Transverse colon (tissue), 4 donors: ENCODE results near the gene IL17B. TPM values are rescaled to one million over a fixed set of nuclear protein-coding genes. Genes with fewer than 3 reads are reported as not detected.

Experiments used
- DNase-seq: peaks from one replicate; pipeline ENCODE4 v3.0.0-alpha.2; 2019
- H3K27ac ChIP-seq, 4 donors: fragments of 200-600 bp; sonication (generic); 2 replicates each; pipeline ENCODE4 v1.5.1; 2016 to 2018; ENCODE audit warnings: inconsistent platforms in 4 of 4
- H3K27me3 ChIP-seq: fragments of 200-600 bp; sonication (generic); 2 replicates; pipeline ENCODE4 v1.5.1; 2017; ENCODE audit warnings: inconsistent platforms
- H3K36me3 ChIP-seq, 4 donors: fragments of 200-600 bp; sonication (generic); 2 replicates each; pipeline ENCODE4 v1.5.1; 2017 to 2019; ENCODE audit warnings: inconsistent platforms in 4 of 4
- H3K4me1 ChIP-seq, 4 donors: fragments of 200-600 bp; sonication (generic); 2 replicates each; pipeline ENCODE4 v1.5.1; 2017 to 2020; ENCODE audit warnings: inconsistent platforms in 4 of 4
- H3K4me3 ChIP-seq, 4 donors: fragments of 200-600 bp; sonication (generic); 1 replicate in 1 of 4; 2 replicates in 3 of 4; pipeline versions ENCODE4 v1.5.1 to v1.6.1; 2017 to 2019; ENCODE audit warnings: inconsistent platforms in 4 of 4
- H3K9me3 ChIP-seq, 2 donors: fragments of 200-600 bp; sonication (generic); 2 replicates each; pipeline ENCODE4 v1.5.1; 2017 to 2019; ENCODE audit warnings: inconsistent platforms in 2 of 2
- CTCF ChIP-seq, 5 experiments: fragments of 200-600 bp in 3 of 5; fragments of 450-650 bp in 2 of 5; sonication (generic) in 3 of 5; IDR thresholded peaks; 1 replicate in 2 of 5; 2 replicates in 3 of 5; pipeline ENCODE4 v1.5.1; 2016 to 2017; ENCODE audit warnings: antibody characterized with exemption in 5 of 5, inconsistent platforms in 3 of 5, mild to moderate bottlenecking in 2 of 5, moderate library complexity in 1 of 5
- EP300 ChIP-seq: sonication (generic); formaldehyde crosslinking; IDR thresholded peaks from one replicate; pipeline ENCODE4 v1.6.1; 2017; ENCODE audit warnings: antibody characterized with exemption, low read depth
- POLR2A ChIP-seq: fragments of 450-650 bp; IDR thresholded peaks from one replicate; pipeline ENCODE4 v1.6.1; 2016; ENCODE audit warnings: antibody characterized with exemption, mild to moderate bottlenecking, moderate library complexity
- POLR2AphosphoS5 ChIP-seq, 3 donors: sonication (generic); formaldehyde crosslinking; IDR thresholded peaks; one replicate each; pipeline ENCODE4 v1.6.1; 2016; ENCODE audit warnings: antibody characterized with exemption in 3 of 3
- WGBS, 2 donors: methylation state at CpG; one replicate each; pipeline ENCODE4 v1.1.5; 2018; ENCODE audit warnings: low coverage in 1 of 2; 5-methylcytosine and 5-hydroxymethylcytosine counted together
- in situ Hi-C, 4 donors: fragments of 200-750 bp; cut with MboI; loops; one replicate each; pipeline versions ENCODE4 v1.15.0 to v1.15.1; 2017; ENCODE audit warnings: low sequenced_read_pairs in 3 of 4, low pct_ligation_motif_present in 1 of 4, low pct_unique_long_range_greater_than_20kb in 1 of 4
- intact Hi-C: fragments of 100-400 bp; cut with DNase I; formaldehyde crosslinking; loops from one replicate; pipeline ENCODE4 v1.15.1; 2023; ENCODE audit warnings: low total_unique reads
- total RNA-seq, 4 donors: library from RNA; depleted of rRNA; stranded (reverse); fragments of >200 nt; gene quantifications; one replicate each; pipeline ENCODE4 v1.1.0, GENCODE V29; 2016

Gene IL17B
- total RNA-seq, 4 donors from 2014 or later: not detected

GRCh38 chr5:149333711-149334443 lies 45.2 kb downstream of the IL17B start:
- no peaks in the 10 kb centered on the region for H3K4me1 ChIP-seq
- intact Hi-C loops: no loop called here
- no peak for TF ChIP-seq POLR2AphosphoS5 (IDR thresholded peaks at IDR 0.05)
- TF ChIP-seq CTCF (IDR thresholded peaks at IDR 0.05): no peak
- TF ChIP-seq EP300: no peak
- no peak for TF ChIP-seq POLR2A
- no peaks in the 10 kb centered on the region for H3K36me3 ChIP-seq
- H3K27ac ChIP-seq: no peak overlapping the region
- H3K4me3 ChIP-seq: no peak overlapping the region
- in situ Hi-C loops: loop anchor here in 1 of 4 donors (25.0 kb wide), 1 partner anchor 228 kb away; the partner anchor contains the start of gene CSNK1A1
- H3K9me3 ChIP-seq: no peaks in the 10 kb centered on the region
- no peaks in the 10 kb centered on the region for H3K27me3 ChIP-seq
- no peak for DNase-seq
- 76 to 83% methylated on average over 2 of the region's 2 CpGs for WGBS, 2 donors

- Histone ChIP-seq H3K4me1 (peaks cover 0 to 7% (median 2%) of the 10 kb centered on the region in 4 donors), H3K27ac (no peak overlapping the region), H3K27me3 (no peaks in the 10 kb centered on the region), H3K4me3 (no peak overlapping the region), H3K9me3 (no peaks in the 10 kb centered on the region), H3K36me3 (no peaks in the 10 kb centered on the region)
- intact Hi-C loops: no loop called here
- TF ChIP-seq POLR2AphosphoS5 (IDR thresholded peaks at IDR 0.05) (no peak), CTCF (IDR thresholded peaks at IDR 0.05) (no peak), EP300 (no peak), POLR2A (no peak)
- WGBS, 2 donors: 86 to 92% methylated on average over 4 to 5 of the region's 5 CpGs
- in situ Hi-C loops: loop anchor here in 1 of 4 donors (25.0 kb wide), 1 partner anchor 234 kb away; the partner anchor contains the start of gene CSNK1A1
- no peak for DNase-seq
Observed at GRCh38 chr5:149328177-149328576, 50.9 kb downstream of the IL17B start.

GRCh38 chr5:149326611-149327010 lies 52.5 kb downstream of the IL17B start:
- TF ChIP-seq POLR2AphosphoS5 (IDR thresholded peaks at IDR 0.05) (no peak), EP300 (no peak)
- no peaks in the 10 kb centered on the region for H3K9me3 ChIP-seq
- H3K27ac ChIP-seq: no peak overlapping the region
- no peak overlapping the region for H3K4me3 ChIP-seq
- intact Hi-C loops: no loop called here
- 28 to 58% methylated on average over 3 of the region's 3 CpGs for WGBS, 2 donors
- H3K4me1 ChIP-seq: peaks cover 5 to 23% (median 13%) of the 10 kb centered on the region in 4 donors
- in situ Hi-C loops: loop anchor here in 1 of 4 donors (25.0 kb wide), 1 partner anchor 236 kb away; the partner anchor contains the start of gene CSNK1A1
- H3K27me3 ChIP-seq: no peaks in the 10 kb centered on the region
- no peak for DNase-seq
- H3K36me3 ChIP-seq: no peaks in the 10 kb centered on the region

- no peak for TF ChIP-seq POLR2AphosphoS5 (IDR thresholded peaks at IDR 0.05)
- TF ChIP-seq EP300: no peak
- TF ChIP-seq CTCF (IDR thresholded peaks at IDR 0.05): no peak
- TF ChIP-seq POLR2A: no peak
- intact Hi-C loops: no loop called here
- in situ Hi-C loops: loop anchor here in 1 of 4 donors (25.0 kb wide), 1 partner anchor 236 kb away; the partner anchor contains the start of gene CSNK1A1
- no peak for DNase-seq
- H3K27ac ChIP-seq: no peak overlapping the region
- 84 to 96% methylated on average over 4 to 5 of the region's 5 CpGs for WGBS, 2 donors
- H3K4me1 ChIP-seq: peaks cover 10 to 29% (median 20%) of the 10 kb centered on the region in 4 donors
- H3K27me3 ChIP-seq: no peaks in the 10 kb centered on the region
- no peaks in the 10 kb centered on the region for H3K36me3 ChIP-seq
- H3K9me3 ChIP-seq: no peaks in the 10 kb centered on the region
- H3K4me3 ChIP-seq: no peak overlapping the region
Observed at GRCh38 chr5:149325894-149326293, 53.2 kb downstream of the IL17B start.
